B cell (primary cell): ENCODE measurements around the gene VIPR2. TPM values are rescaled to one million over a fixed set of nuclear protein-coding genes. Genes with fewer than 3 reads are reported as not detected.

Source experiments
- ATAC-seq: fragments of 200-7000 bp; cut with Tn5 transposase; one replicate; pipeline ENCODE4 v1.10.0; 2021; ENCODE audit warnings: low read depth, mild to moderate bottlenecking, moderate number of reproducible peaks, moderate library complexity
- CTCF ChIA-PET: fragments of 350-600 bp; sonication (Branson Sonifier 250); formaldehyde crosslinking; loops from one replicate; lab custom pipeline; 2021; ENCODE audit warnings: antibody characterized with exemption, inconsistent platforms; lab: Charles Lee
- POLR2A ChIA-PET: fragments of 350-600 bp; sonication (Branson Sonifier 250); formaldehyde crosslinking; loops from one replicate; lab custom pipeline; 2021; ENCODE audit warnings: antibody characterized with exemption; lab: Charles Lee
- DNase-seq: peaks from one replicate; pipeline ENCODE4 v3.0.0; 2013
- H2AFZ ChIP-seq: 2 replicates; pipeline ENCODE4 v1.6.1; 2012; ENCODE audit warnings: mild to moderate bottlenecking, low read depth, low read length; ENCODE audit not compliant: insufficient read depth, poor library complexity, severe bottlenecking
- H3K27ac ChIP-seq, 2 donors: 1 replicate in 1 of 2; 2 replicates in 1 of 2; pipeline ENCODE4 v1.5.1; 2012 to 2013; ENCODE audit warnings: low read length in 2 of 2, mild to moderate bottlenecking in 2 of 2, moderate library complexity in 1 of 2
- H3K27me3 ChIP-seq, 4 experiments: fragments of 200-600 bp in 1 of 4; sonication (generic) in 1 of 4; replicated peaks in 1 of 4; 1 replicate in 2 of 4; 2 replicates in 2 of 4; pipeline versions ENCODE4 v1.6.1 to v1.7.0; 2013 to 2016; ENCODE audit warnings: low read length in 3 of 4, mild to moderate bottlenecking in 2 of 4, mixed read lengths in 1 of 4, moderate library complexity in 1 of 4; ENCODE audit not compliant: insufficient read depth in 4 of 4, control insufficient read depth in 3 of 4; ENCODE audit errors: control extremely low read depth in 1 of 4
- H3K36me3 ChIP-seq, 2 experiments: replicated peaks in 1 of 2; 1 replicate in 1 of 2; 2 replicates in 1 of 2; pipeline versions ENCODE4 v1.6.1 to v1.7.1; 2013; ENCODE audit warnings: low read length in 1 of 2; ENCODE audit not compliant: insufficient read depth in 2 of 2, control insufficient read depth in 1 of 2; ENCODE audit errors: control extremely low read depth in 1 of 2, extremely low read depth in 1 of 2
- H3K4me1 ChIP-seq, 2 donors: fragments of 200-600 bp in 1 of 2; sonication (generic) in 1 of 2; 1 replicate in 1 of 2; 2 replicates in 1 of 2; pipeline versions ENCODE4 v1.5.1 to v1.6.1; 2013 to 2017; ENCODE audit warnings: low read length in 2 of 2; ENCODE audit not compliant: control insufficient read depth in 2 of 2, insufficient read depth in 2 of 2
- H3K4me2 ChIP-seq: replicated peaks from 2 replicates; pipeline ENCODE3; 2012; ENCODE audit warnings: mild to moderate bottlenecking, low read depth, low read length; ENCODE audit not compliant: poor library complexity, severe bottlenecking
- H3K4me3 ChIP-seq, 5 experiments: fragments of 200-600 bp in 1 of 5; sonication (generic) in 1 of 5; 1 replicate in 3 of 5; 2 replicates in 2 of 5; pipeline versions ENCODE4 v1.5.1 to v1.7.0; 2011 to 2016; ENCODE audit warnings: low read length in 4 of 5, mild to moderate bottlenecking in 4 of 5, low read depth in 2 of 5, control low read depth in 1 of 5, moderate library complexity in 1 of 5; ENCODE audit not compliant: insufficient read depth in 1 of 5; ENCODE audit errors: control extremely low read depth in 1 of 5, extremely low read depth in 1 of 5
- H3K79me2 ChIP-seq: fragments of 200-600 bp; sonication (generic); one replicate; pipeline ENCODE4 v1.6.0; 2016; ENCODE audit warnings: low read length; ENCODE audit not compliant: control insufficient read depth, insufficient read depth
- H3K9ac ChIP-seq: fragments of 200-600 bp; sonication (generic); 2 replicates; pipeline ENCODE4 v1.6.1; 2017; ENCODE audit warnings: mild to moderate bottlenecking, low read length, moderate library complexity
- H3K9me3 ChIP-seq, 3 donors: one replicate each; pipeline versions ENCODE4 v1.6.1 to v1.7.1; 2013; ENCODE audit warnings: low read length in 2 of 3; ENCODE audit not compliant: control insufficient read depth in 2 of 3, insufficient read depth in 1 of 3; ENCODE audit errors: control extremely low read depth in 1 of 3
- H4K20me1 ChIP-seq: 2 replicates; pipeline ENCODE4 v1.6.0; 2012; ENCODE audit warnings: mild to moderate bottlenecking, low read length; ENCODE audit not compliant: insufficient read depth, control insufficient read depth, poor library complexity, severe bottlenecking
- H3K27ac Mint-ChIP-seq: one replicate; pipeline ENCODE4 v1.8.0; 2021; ENCODE audit warnings: mixed read lengths
- H3K27me3 Mint-ChIP-seq: one replicate; pipeline ENCODE4 v1.8.0; 2021; ENCODE audit warnings: mixed read lengths
- H3K4me1 Mint-ChIP-seq: one replicate; pipeline ENCODE4 v1.8.0; 2021; ENCODE audit warnings: mixed read lengths
- H3K4me3 Mint-ChIP-seq: one replicate; pipeline ENCODE4 v1.8.0; 2021; ENCODE audit warnings: mixed read lengths
- H3K9me3 Mint-ChIP-seq: one replicate; pipeline ENCODE4 v1.8.0; 2022; ENCODE audit warnings: mixed read lengths; ENCODE audit not compliant: insufficient read depth
- CTCF ChIP-seq: fragments of 200-600 bp; IDR thresholded peaks from one replicate; pipeline ENCODE4 v1.8.0; 2022; ENCODE audit warnings: antibody characterized with exemption, mild to moderate bottlenecking
- EZH2 ChIP-seq: IDR thresholded peaks from 2 replicates; pipeline ENCODE4 v1.6.1; 2012; ENCODE audit warnings: borderline replicate concordance, low read depth, mild to moderate bottlenecking, moderate library complexity, low read length; ENCODE audit not compliant: insufficient read depth, poor library complexity, severe bottlenecking
- WGBS: methylation state at CpG from one replicate; pipeline ENCODE4 v1.1.5; 2013; ENCODE audit warnings: missing lambda C conversion rate; ENCODE audit not compliant: insufficient coverage; 5-methylcytosine and 5-hydroxymethylcytosine counted together
- intact Hi-C: fragments of 100-400 bp; cut with micrococcal nuclease; formaldehyde crosslinking; loops from one replicate; pipeline ENCODE4 v1.10.0; 2022
- polyA plus RNA-seq: library from polyadenylated mRNA; depleted of rRNA; stranded (reverse); fragments of >200 nt; gene quantifications from 2 replicates; pipeline ENCODE4 v1.2.3, GENCODE V29; 2012
- total RNA-seq, 2 donors: library from RNA; stranded (reverse); fragments of 120-200 nt in 1 of 2; gene quantifications; 1 replicate in 1 of 2; 2 replicates in 1 of 2; pipeline versions ENCODE4 v1.2.3 to v1.2.4, GENCODE V29; 2013 to 2022

VIPR2 gene
- total and polyA plus RNA-seq, 2 donors (not counting 1 experiment from before 2014, with no cell fraction given): not detected

- no peak for ATAC-seq
- intact Hi-C loops: no loop called here
- no peak overlapping the region for H3K27ac ChIP-seq
- H3K27ac Mint-ChIP-seq: no peak overlapping the region
- no peaks in the 10 kb centered on the region for H3K4me1 ChIP-seq
- no peak overlapping the region for H3K9ac ChIP-seq
- no peaks in the 10 kb centered on the region for H3K27me3 ChIP-seq
- ChIA-PET CTCF (no interaction called here), POLR2A (no interaction called here)
- WGBS: 67% methylated on average over 11 of the region's 14 CpGs
- H3K9me3 ChIP-seq: no peaks in the 10 kb centered on the region
- no peaks in the 10 kb centered on the region for H3K4me1 Mint-ChIP-seq
- H3K4me3 Mint-ChIP-seq: no peak overlapping the region
- DNase-seq: no peak
- no peaks in the 10 kb centered on the region for H4K20me1 ChIP-seq
- TF ChIP-seq CTCF (no peak), EZH2 (no peak)
- H3K27me3 Mint-ChIP-seq: no peaks in the 10 kb centered on the region
- H3K4me2 ChIP-seq: no peak overlapping the region
- no peak overlapping the region for H3K4me3 ChIP-seq
- no peaks in the 10 kb centered on the region for H3K36me3 ChIP-seq
- no peaks in the 10 kb centered on the region for H3K9me3 Mint-ChIP-seq
- no peak overlapping the region for H2AFZ ChIP-seq
- no peaks in the 10 kb centered on the region for H3K79me2 ChIP-seq
These were observed 14.3 kb upstream of the VIPR2 start for GRCh38 chr7:159158888-159159405.

- H3K27ac Mint-ChIP-seq: no peak overlapping the region
- Histone ChIP-seq H3K9me3 (no peaks in the 10 kb centered on the region), H4K20me1 (no peaks in the 10 kb centered on the region), H3K27me3 (no peaks in the 10 kb centered on the region), H3K4me3 (no peak overlapping the region), H3K79me2 (no peaks in the 10 kb centered on the region), H3K4me2 (no peak overlapping the region), H2AFZ (no peak overlapping the region), H3K27ac (no peak overlapping the region), H3K36me3 (no peaks in the 10 kb centered on the region), H3K9ac (no peak overlapping the region), H3K4me1 (no peaks in the 10 kb centered on the region)
- ATAC-seq (no peak), DNase-seq (no peak)
- H3K4me1 Mint-ChIP-seq: no peaks in the 10 kb centered on the region
- ChIA-PET POLR2A (no interaction called here), CTCF (no interaction called here)
- WGBS: 94% methylated on average over 29 of the region's 29 CpGs
- TF ChIP-seq EZH2: no peak
- no peak for TF ChIP-seq CTCF
- H3K9me3 Mint-ChIP-seq: no peaks in the 10 kb centered on the region
- H3K4me3 Mint-ChIP-seq: no peak overlapping the region
- no peaks in the 10 kb centered on the region for H3K27me3 Mint-ChIP-seq
- intact Hi-C loops: no loop called here
These were observed 13.6 kb upstream of the VIPR2 start for GRCh38 chr7:159158125-159158887.
